HEK293 (cell line): ENCODE data around the gene GAK.

Source experiments
- ATF2 ChIP-seq: fragments of 450-650 bp; formaldehyde crosslinking; IDR thresholded peaks from 2 replicates; pipeline ENCODE4 v1.5.1; 2016; ENCODE audit warnings: missing biosample characterization, missing genetic modification characterization, low read depth
- CTCF ChIP-seq: fragments of 450-650 bp; formaldehyde crosslinking; IDR thresholded peaks from 2 replicates; pipeline ENCODE4 v1.5.1; 2016; ENCODE audit warnings: missing biosample characterization, missing genetic modification characterization
- ELK4 ChIP-seq: IDR thresholded peaks from 2 replicates; pipeline ENCODE4 v1.6.1; 2011; ENCODE audit warnings: mild to moderate bottlenecking, low read depth, low read length, borderline replicate concordance
- HOXA7 ChIP-seq: sonication (generic); formaldehyde crosslinking; IDR thresholded peaks from 2 replicates; pipeline ENCODE4 v1.8.1; 2022; ENCODE audit warnings: missing genetic modification reagents, borderline replicate concordance
- ZNF10 ChIP-seq: fragments of 450-650 bp; formaldehyde crosslinking; IDR thresholded peaks from 2 replicates; pipeline ENCODE4 v1.5.1; 2017; ENCODE audit warnings: missing biosample characterization, missing genetic modification characterization
- ZNF530 ChIP-seq: fragments of 450-650 bp; formaldehyde crosslinking; IDR thresholded peaks from 2 replicates; pipeline ENCODE4 v1.5.1; 2016; ENCODE audit warnings: low read depth, missing biosample characterization, missing genetic modification characterization
- ZNF670 ChIP-seq: fragments of 450-650 bp; formaldehyde crosslinking; IDR thresholded peaks from 2 replicates; pipeline ENCODE4 v1.5.1; 2016; ENCODE audit warnings: missing biosample characterization, missing genetic modification characterization, low read depth
- TF ChIP-seq, protein P1 (sequence below): fragments of 450-650 bp; formaldehyde crosslinking; optimal IDR thresholded peaks from 2 replicates; pipeline ENCODE3; 2016; ENCODE audit warnings: missing biosample characterization, mild to moderate bottlenecking, missing genetic modification characterization

DNA sequence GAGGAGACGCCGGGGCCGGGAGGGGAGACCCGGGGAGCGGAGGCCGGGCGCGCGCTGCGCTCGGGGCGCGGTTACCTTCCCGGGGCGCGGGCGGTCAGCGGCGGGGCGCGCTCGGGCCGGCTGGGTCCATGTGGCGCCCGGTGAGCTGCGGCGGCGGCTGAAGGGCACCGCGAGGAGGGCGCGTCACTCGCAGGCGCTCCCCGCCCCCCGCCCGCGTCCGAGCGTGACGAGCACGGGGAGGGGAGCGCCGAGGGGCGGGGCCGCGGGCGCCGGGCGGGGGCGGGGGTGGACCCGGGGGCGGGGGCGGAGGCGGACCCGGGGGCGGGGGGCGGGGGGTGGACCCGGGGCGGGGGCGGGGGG is 106.2 kb downstream of the GAK start, which contains the start of gene CPLX1:
- TF ChIP-seq HOXA7 (CRISPR knock-in tag) (no peak), ELK4 (no peak), ZNF530 (tag by site-specific recombination) (no peak), CTCF (tag by site-specific recombination) (no peak), ZNF10 (tag by site-specific recombination) (no peak), ZNF670 (no peak), ATF2 (tag by site-specific recombination) (no peak)
- TF ChIP-seq, protein P1, sequence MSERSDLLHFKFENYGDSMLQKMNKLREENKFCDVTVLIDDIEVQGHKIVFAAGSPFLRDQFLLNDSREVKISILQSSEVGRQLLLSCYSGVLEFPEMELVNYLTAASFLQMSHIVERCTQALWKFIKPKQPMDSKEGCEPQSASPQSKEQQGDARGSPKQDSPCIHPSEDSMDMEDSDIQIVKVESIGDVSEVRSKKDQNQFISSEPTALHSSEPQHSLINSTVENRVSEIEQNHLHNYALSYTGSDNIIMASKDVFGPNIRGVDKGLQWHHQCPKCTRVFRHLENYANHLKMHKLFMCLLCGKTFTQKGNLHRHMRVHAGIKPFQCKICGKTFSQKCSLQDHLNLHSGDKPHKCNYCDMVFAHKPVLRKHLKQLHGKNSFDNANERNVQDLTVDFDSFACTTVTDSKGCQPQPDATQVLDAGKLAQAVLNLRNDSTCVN (tag by site-specific recombination): no peak
